Lower leg skin (tissue), 4 donors: ENCODE measurements around the gene RPAP2. TPM values are rescaled to one million over a fixed set of nuclear protein-coding genes. Genes with fewer than 3 reads are reported as not detected.

Source experiments
- DNase-seq, 2 donors: peaks; one replicate each; pipeline ENCODE4 v3.0.0-alpha.2; 2019; ENCODE audit warnings: low spot score in 2 of 2
- H3K4me3 ChIP-seq: fragments of 200-600 bp; sonication (generic); 2 replicates; pipeline ENCODE4 v1.5.1; 2017; ENCODE audit warnings: mild to moderate bottlenecking, low read depth; ENCODE audit not compliant: poor library complexity, severe bottlenecking
- CTCF ChIP-seq, 3 donors: fragments of 450-650 bp; IDR thresholded peaks; one replicate each; pipeline ENCODE4 v1.5.1; 2016; ENCODE audit warnings: antibody characterized with exemption in 3 of 3, mild to moderate bottlenecking in 3 of 3, moderate library complexity in 2 of 3
- POLR2A ChIP-seq, 2 donors: fragments of 450-650 bp; IDR thresholded peaks; one replicate each; pipeline ENCODE4 v1.6.1; 2016 to 2017; ENCODE audit warnings: antibody characterized with exemption in 2 of 2, mild to moderate bottlenecking in 1 of 2, moderate library complexity in 1 of 2
- WGBS, 2 donors: methylation state at CpG; one replicate each; pipeline ENCODE4 v1.1.5; 2018; 5-methylcytosine and 5-hydroxymethylcytosine counted together
- intact Hi-C: fragments of 100-400 bp; cut with DNase I; formaldehyde crosslinking; loops from one replicate; pipeline ENCODE4 v1.15.0; 2023; ENCODE audit warnings: low total_unique reads
- total RNA-seq, 4 donors: library from RNA; depleted of rRNA; stranded (reverse); fragments of >200 nt; gene quantifications; one replicate each; pipeline ENCODE4 v1.1.0, GENCODE V29; 2016

The RPAP2 gene
- total RNA-seq, 4 donors from 2014 or later, result 9.0 to 14.5 (median 9.3) TPM

GRCh38 chr1:92326681-92327080 is 27.8 kb downstream of the RPAP2 start:
- H3K4me3 ChIP-seq, result no peak overlapping the region
- no peak for DNase-seq
- 96 to 100% methylated on average over 1 of the region's 1 CpG for WGBS, 2 donors
- intact Hi-C loops, result no loop called here
- TF ChIP-seq CTCF (IDR thresholded peaks at IDR 0.05), result no peak
- no peak for TF ChIP-seq POLR2A (IDR thresholded peaks at IDR 0.05)

GRCh38 chr1:92327794-92328193 is 28.9 kb downstream of the RPAP2 start:
- intact Hi-C loops, result no loop called here
- TF ChIP-seq CTCF (IDR thresholded peaks at IDR 0.05) (no peak), POLR2A (IDR thresholded peaks at IDR 0.05) (no peak)
- WGBS, 2 donors, result 94 to 96% methylated on average over 4 of the region's 4 CpGs
- H3K4me3 ChIP-seq, result no peak overlapping the region
- no peak for DNase-seq

GRCh38 chr1:92329347-92330129 is 30.7 kb downstream of the RPAP2 start:
- TF ChIP-seq POLR2A (IDR thresholded peaks at IDR 0.05) (no peak), CTCF (IDR thresholded peaks at IDR 0.05) (no peak)
- DNase-seq, result no peak
- intact Hi-C loops, result no loop called here
- H3K4me3 ChIP-seq, result no peak overlapping the region
- WGBS, 2 donors, result 93 to 96% methylated on average over 6 of the region's 6 CpGs

GRCh38 chr1:92333668-92334067 is 34.8 kb downstream of the RPAP2 start:
- no peak for TF ChIP-seq POLR2A (IDR thresholded peaks at IDR 0.05)
- TF ChIP-seq CTCF (IDR thresholded peaks at IDR 0.05), result no peak
- no peak for DNase-seq
- intact Hi-C loops, result no loop called here
- WGBS, 2 donors, result 79% methylated on average over 3 of the region's 3 CpGs
- H3K4me3 ChIP-seq, result no peak overlapping the region

GRCh38 chr1:92340154-92340553 is 41.3 kb downstream of the RPAP2 start:
- H3K4me3 ChIP-seq, result no peak overlapping the region
- no peak for TF ChIP-seq CTCF (IDR thresholded peaks at IDR 0.05)
- TF ChIP-seq POLR2A (IDR thresholded peaks at IDR 0.05), result no peak
- intact Hi-C loops, result no loop called here

GRCh38 chr1:92342401-92342800 is 43.5 kb downstream of the RPAP2 start:
- H3K4me3 ChIP-seq, result no peak overlapping the region
- WGBS, 2 donors, result 90% methylated on average over 1 of the region's 1 CpG
- no peak for TF ChIP-seq POLR2A (IDR thresholded peaks at IDR 0.05)
- no peak for TF ChIP-seq CTCF (IDR thresholded peaks at IDR 0.05)
- no peak for DNase-seq
- intact Hi-C loops, result no loop called here

More at GRCh38 chr1:92340154-92340553, 41.3 kb downstream of the RPAP2 start:
- 65 to 67% methylated on average over 1 of the region's 1 CpG for WGBS, 2 donors
- DNase-seq, result no peak
